SK-N-SH (cell line): ENCODE data around the gene MSRB2. TPM values are rescaled to one million over a fixed set of nuclear protein-coding genes. Genes with fewer than 3 reads are reported as not detected.

Source experiments
- CTCF ChIA-PET: fragments of 300-600, 350-600 bp; formaldehyde crosslinking; extraction: SDS; loops from one replicate; lab custom pipeline; 2021; lab: Yijun Ruan, JAX
- POLR2A ChIA-PET: fragments of 350-600 bp; sonication (Branson Sonifier 250); formaldehyde crosslinking; extraction: SDS; loops from one replicate; lab custom pipeline; 2020; ENCODE audit warnings: antibody characterized with exemption, inconsistent platforms; lab: Yijun Ruan, JAX
- DNase-seq: peaks from one replicate; pipeline ENCODE4 v3.0.0; 2012
- H2AFZ ChIP-seq: fragments of 200-600 bp; sonication (generic); 2 replicates; pipeline ENCODE4 v1.8.1; 2016; ENCODE audit warnings: antibody characterized with exemption, mild to moderate bottlenecking, low read depth
- H3F3A ChIP-seq: fragments of 200-600 bp; sonication (generic); replicated peaks from 2 replicates; pipeline ENCODE3; 2016; ENCODE audit warnings: antibody characterized with exemption, mild to moderate bottlenecking; ENCODE audit not compliant: insufficient read depth
- H3K27ac ChIP-seq, 2 experiments: fragments of 200-500 bp in 1 of 2; fragments of 200-600 bp in 1 of 2; sonication (Bioruptor generic) in 1 of 2; sonication (generic), shearing (Covaris generic) in 1 of 2; 2 replicates each; pipeline versions ENCODE4 v1.5.1 to v1.6.1; 2014 to 2016; ENCODE audit warnings: low read depth in 2 of 2, inconsistent platforms in 1 of 2, low read length in 1 of 2, mild to moderate bottlenecking in 1 of 2, mixed read lengths in 1 of 2
- H3K27me3 ChIP-seq: fragments of 200-600 bp; sonication (generic), shearing (Covaris generic); 2 replicates; pipeline ENCODE4 v1.6.1; 2016; ENCODE audit warnings: mixed run types; ENCODE audit not compliant: insufficient read depth
- H3K36me3 ChIP-seq, 2 experiments: fragments of 200-500 bp in 1 of 2; fragments of 200-600 bp in 1 of 2; sonication (Bioruptor generic) in 1 of 2; sonication (generic) in 1 of 2; replicated peaks in 1 of 2; 2 replicates each; pipeline versions ENCODE3 to v1.5.1; 2014 to 2016; ENCODE audit warnings: low read length in 1 of 2, mild to moderate bottlenecking in 1 of 2; ENCODE audit not compliant: insufficient read depth in 2 of 2, control insufficient read depth in 1 of 2
- H3K4me1 ChIP-seq, 2 experiments: fragments of 200-500 bp in 1 of 2; fragments of 200-600 bp in 1 of 2; sonication (Bioruptor generic) in 1 of 2; sonication (generic), shearing (Covaris generic) in 1 of 2; 2 replicates each; pipeline versions ENCODE4 v1.5.1 to v1.6.1; 2014 to 2016; ENCODE audit warnings: low read depth in 1 of 2, low read length in 1 of 2, mixed run types in 1 of 2; ENCODE audit not compliant: insufficient read depth in 2 of 2, control insufficient read depth in 1 of 2
- H3K4me2 ChIP-seq: fragments of 200-600 bp; sonication (generic), shearing (Covaris generic); 2 replicates; pipeline ENCODE4 v1.6.1; 2017; ENCODE audit warnings: mixed run types
- H3K4me3 ChIP-seq, 2 experiments: fragments of 200-500 bp in 1 of 2; fragments of 200-600 bp in 1 of 2; sonication (Bioruptor generic) in 1 of 2; sonication (generic), shearing (Covaris generic) in 1 of 2; 2 replicates each; pipeline versions ENCODE4 v1.5.1 to v1.8.1; 2014 to 2016; ENCODE audit warnings: low read depth in 2 of 2, inconsistent platforms in 1 of 2, low read length in 1 of 2, mild to moderate bottlenecking in 1 of 2, mixed read lengths in 1 of 2, moderate library complexity in 1 of 2
- H3K79me2 ChIP-seq: fragments of 200-600 bp; sonication (generic); 2 replicates; pipeline ENCODE4 v1.8.1; 2017; ENCODE audit warnings: mild to moderate bottlenecking; ENCODE audit not compliant: insufficient read depth
- H3K9ac ChIP-seq: fragments of 200-600 bp; sonication (generic); 2 replicates; pipeline ENCODE4 v1.6.1; 2017; ENCODE audit warnings: mixed run types
- H3K9me2 ChIP-seq: fragments of 200-600 bp; sonication (generic); 2 replicates; pipeline ENCODE4 v1.6.1; 2017; ENCODE audit warnings: mixed run types
- H3K9me3 ChIP-seq: fragments of 200-600 bp; sonication (generic); 2 replicates; pipeline ENCODE4 v1.6.1; 2017; ENCODE audit warnings: mixed run types, mild to moderate bottlenecking, moderate library complexity
- H4K20me1 ChIP-seq: fragments of 200-600 bp; sonication (generic); 2 replicates; pipeline ENCODE4 v1.6.1; 2017; ENCODE audit warnings: mild to moderate bottlenecking, mixed run types; ENCODE audit not compliant: insufficient read depth
- ELF1 ChIP-seq: IDR thresholded peaks from 2 replicates; pipeline ENCODE4 v1.4.0; 2012
- EP300 ChIP-seq, 2 experiments: IDR thresholded peaks; 2 replicates each; pipeline versions ENCODE4 v1.4.0 to v1.6.1; 2012; ENCODE audit warnings: borderline replicate concordance in 1 of 2, low read depth in 1 of 2, low read length in 1 of 2
- FOXM1 ChIP-seq: IDR thresholded peaks from 2 replicates; pipeline ENCODE4 v1.4.0; 2012; ENCODE audit warnings: low read depth, mild to moderate bottlenecking
- GABPA ChIP-seq: IDR thresholded peaks from 2 replicates; pipeline ENCODE4 v1.4.0; 2012; ENCODE audit warnings: low read depth, mild to moderate bottlenecking
- MEF2A ChIP-seq: IDR thresholded peaks from 2 replicates; pipeline ENCODE4 v1.4.0; 2012; ENCODE audit warnings: low read depth, borderline replicate concordance
- NRF1 ChIP-seq: IDR thresholded peaks from 2 replicates; pipeline ENCODE4 v1.6.1; 2012; ENCODE audit warnings: low read depth, mild to moderate bottlenecking, low read length
- POLR2AphosphoS5 ChIP-seq: IDR thresholded peaks from 2 replicates; pipeline ENCODE4 v1.6.1; 2012; ENCODE audit warnings: low read depth, low read length
- RCOR1 ChIP-seq: fragments of 150-350 bp; IDR thresholded peaks from 2 replicates; pipeline ENCODE4 v1.6.1; 2017; ENCODE audit warnings: antibody characterized with exemption, low read length
- REST ChIP-seq: IDR thresholded peaks from 2 replicates; pipeline ENCODE4 v1.6.1; 2012; ENCODE audit warnings: mild to moderate bottlenecking, low read depth, low read length, moderate library complexity
- RFX5 ChIP-seq: IDR thresholded peaks from 2 replicates; pipeline ENCODE4 v1.6.1; 2012; ENCODE audit warnings: mild to moderate bottlenecking, improper control_type of control experiment, low read length
- RXRA ChIP-seq: IDR thresholded peaks from 2 replicates; pipeline ENCODE4 v1.4.0; 2012; ENCODE audit warnings: low read depth, mild to moderate bottlenecking, borderline replicate concordance
- TAF1 ChIP-seq: IDR thresholded peaks from 2 replicates; pipeline ENCODE4 v1.6.1; 2012; ENCODE audit warnings: low read depth, mild to moderate bottlenecking, low read length, moderate library complexity, borderline replicate concordance
- TCF12 ChIP-seq: IDR thresholded peaks from 2 replicates; pipeline ENCODE4 v1.4.0; 2012
- TEAD4 ChIP-seq: IDR thresholded peaks from 2 replicates; pipeline ENCODE4 v1.4.0; 2012; ENCODE audit warnings: mild to moderate bottlenecking, borderline replicate concordance; ENCODE audit not compliant: insufficient read depth
- USF1 ChIP-seq: IDR thresholded peaks from 2 replicates; pipeline ENCODE4 v1.4.0; 2012; ENCODE audit warnings: low read depth, borderline replicate concordance
- WGBS: methylation state at CpG from one replicate; pipeline ENCODE4 v1.1.6; 2017; ENCODE audit warnings: low lambda C conversion rate; 5-methylcytosine and 5-hydroxymethylcytosine counted together
- polyA plus RNA-seq, 3 experiments: library from polyadenylated mRNA; depleted of rRNA; stranded (reverse); fragments of >200 nt; gene quantifications; 2 replicates each; pipeline ENCODE4 v1.2.3, GENCODE V29; 2012
- TF ChIP-seq, protein P1 (sequence below): IDR thresholded peaks from 2 replicates; pipeline ENCODE4 v1.4.0; 2012; ENCODE audit warnings: low read depth
- TF ChIP-seq, protein P2 (sequence below): fragments of 150-350 bp; IDR thresholded peaks from 2 replicates; pipeline ENCODE4 v1.6.1; 2016; ENCODE audit warnings: mild to moderate bottlenecking, low read depth, low read length
- TF ChIP-seq, protein P3 (sequence below): IDR thresholded peaks from 2 replicates; pipeline ENCODE4; 2012

The MSRB2 gene
- polyA plus RNA-seq, 1 of the 3 experiments (the other 2 are of a cell fraction) = 44.0 TPM

- Histone ChIP-seq H3K9ac (no peak overlapping the region), H3K36me3 (no peaks in the 10 kb centered on the region), H3K4me1 (no peaks in the 10 kb centered on the region), H3F3A (no peaks in the 10 kb centered on the region), H3K27ac (no peak overlapping the region), H3K9me2 (no peaks in the 10 kb centered on the region), H3K4me2 (no peak overlapping the region), H2AFZ (no peak overlapping the region), H3K9me3 (no peaks in the 10 kb centered on the region), H3K4me3 (no peak overlapping the region), H4K20me1 (no peaks in the 10 kb centered on the region), H3K27me3 (no peaks in the 10 kb centered on the region; the same call in 1 of the 2 replicates), H3K79me2 (no peaks in the 10 kb centered on the region)
- ChIA-PET POLR2A (interaction anchor here (0.6 kb wide), 1 partner anchor 27 kb away, joined by 3 read pairs; no protein-coding TSS in a partner anchor), CTCF (no interaction called here)
- WGBS = 54% methylated on average over 7 of the region's 7 CpGs
- DNase-seq = no peak
- TF ChIP-seq, protein P1, sequence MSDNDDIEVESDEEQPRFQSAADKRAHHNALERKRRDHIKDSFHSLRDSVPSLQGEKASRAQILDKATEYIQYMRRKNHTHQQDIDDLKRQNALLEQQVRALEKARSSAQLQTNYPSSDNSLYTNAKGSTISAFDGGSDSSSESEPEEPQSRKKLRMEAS = no peak
- no peak for TF ChIP-seq RCOR1
- TF ChIP-seq GABPA = no peak
- TF ChIP-seq TEAD4 = no peak
These were observed 55.7 kb downstream of the MSRB2 start for GRCh38 chr10:23151071-23151470.

DNA sequence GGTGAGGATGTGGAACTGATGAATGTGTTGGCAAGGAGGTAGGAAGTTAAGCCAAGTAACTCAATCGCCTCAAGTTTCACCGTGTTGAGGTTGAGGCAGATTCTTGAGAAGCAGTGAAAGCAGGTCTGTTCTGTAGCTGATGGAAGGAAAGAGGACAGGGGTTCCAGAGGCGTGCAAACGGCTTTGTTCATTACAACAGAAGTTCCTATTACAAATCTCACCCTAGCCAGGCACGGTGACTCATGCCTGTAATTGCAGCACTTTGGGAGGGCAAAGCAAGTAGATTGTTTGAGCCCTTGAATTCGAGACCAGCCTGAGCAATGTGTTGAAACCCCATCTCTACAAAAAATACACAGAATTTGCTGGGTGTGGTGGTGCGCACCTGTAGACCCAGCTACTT, 59.8 kb downstream of the MSRB2 start:
- Histone ChIP-seq H3K27me3 (no peaks in the 10 kb centered on the region; the same call in 1 of the 2 replicates), H3K9me2 (no peaks in the 10 kb centered on the region), H3K9ac (no peak overlapping the region), H3K36me3 (no peaks in the 10 kb centered on the region)
- 72% methylated on average over 7 of the region's 7 CpGs for WGBS
- TF ChIP-seq TCF12 (no peak), ELF1 (no peak), GABPA (no peak), RXRA (no peak), REST (no peak), USF1 (no peak), NRF1 (no peak), RCOR1 (no peak), TAF1 (no peak), RFX5 (no peak), MEF2A (no peak), POLR2AphosphoS5 (no peak), FOXM1 (no peak), EP300 (IDR thresholded peaks at IDR 0.05; ENCODE audit: borderline replicate concordance in 1 of 2, low read depth in 1 of 2, low read length in 1 of 2) (no peak)
- TF ChIP-seq, protein P2, sequence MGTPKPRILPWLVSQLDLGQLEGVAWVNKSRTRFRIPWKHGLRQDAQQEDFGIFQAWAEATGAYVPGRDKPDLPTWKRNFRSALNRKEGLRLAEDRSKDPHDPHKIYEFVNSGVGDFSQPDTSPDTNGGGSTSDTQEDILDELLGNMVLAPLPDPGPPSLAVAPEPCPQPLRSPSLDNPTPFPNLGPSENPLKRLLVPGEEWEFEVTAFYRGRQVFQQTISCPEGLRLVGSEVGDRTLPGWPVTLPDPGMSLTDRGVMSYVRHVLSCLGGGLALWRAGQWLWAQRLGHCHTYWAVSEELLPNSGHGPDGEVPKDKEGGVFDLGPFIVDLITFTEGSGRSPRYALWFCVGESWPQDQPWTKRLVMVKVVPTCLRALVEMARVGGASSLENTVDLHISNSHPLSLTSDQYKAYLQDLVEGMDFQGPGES = no peak
- TF ChIP-seq, protein P3, sequence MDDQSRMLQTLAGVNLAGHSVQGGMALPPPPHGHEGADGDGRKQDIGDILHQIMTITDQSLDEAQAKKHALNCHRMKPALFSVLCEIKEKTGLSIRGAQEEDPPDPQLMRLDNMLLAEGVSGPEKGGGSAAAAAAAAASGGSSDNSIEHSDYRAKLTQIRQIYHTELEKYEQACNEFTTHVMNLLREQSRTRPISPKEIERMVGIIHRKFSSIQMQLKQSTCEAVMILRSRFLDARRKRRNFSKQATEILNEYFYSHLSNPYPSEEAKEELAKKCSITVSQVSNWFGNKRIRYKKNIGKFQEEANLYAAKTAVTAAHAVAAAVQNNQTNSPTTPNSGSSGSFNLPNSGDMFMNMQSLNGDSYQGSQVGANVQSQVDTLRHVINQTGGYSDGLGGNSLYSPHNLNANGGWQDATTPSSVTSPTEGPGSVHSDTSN = no peak
- TF ChIP-seq, all 33 proteins: peak for 0
- Histone ChIP-seq H3K9me3 (no peaks in the 10 kb centered on the region), H3K4me3 (no peak overlapping the region), H4K20me1 (no peaks in the 10 kb centered on the region), H3K27ac (no peak overlapping the region), H3F3A (no peaks in the 10 kb centered on the region), H3K4me1 (peaks cover 0 to 3% of the 10 kb centered on the region in 2 experiments; a peak in 1 of 4 replicates), H3K79me2 (no peaks in the 10 kb centered on the region), H2AFZ (no peak overlapping the region), H3K4me2 (no peak overlapping the region)
- no peak for DNase-seq
- CTCF ChIA-PET = interaction anchor here (1.3 to 9.9 kb wide), 3 partner anchors 55 to 137 kb away, joined by 3 to 208 read pairs (median 4); no protein-coding TSS in a partner anchor
- POLR2A ChIA-PET = no interaction called here
